T1000 (cell line): ENCODE measurements around the gene PPIL6.

ENCODE experiments used
- DNase-seq: peaks from one replicate; lab custom pipeline; 2025; ENCODE audit warnings: mixed read lengths; lab: John Stamatoyannopoulos, UW

Gene PPIL6

GRCh38 chr6:109440331-109441068 lies at the start of gene PPIL6, which contains the start of gene SMPD2:
Gene PPIL6, minus strand, starts transcription at chr6:109440628. Its CDS starts 38 bp downstream, at chr6:109440590.
Gene SMPD2, plus strand, starts transcription at chr6:109440724. Its CDS starts 398 bp downstream, at chr6:109441122.
- peak; percentile 77 for DNase-seq

- DNase-seq: no peak
Observed at GRCh38 chr6:109488001-109488400, 47.6 kb upstream of the PPIL6 start.

DNA sequence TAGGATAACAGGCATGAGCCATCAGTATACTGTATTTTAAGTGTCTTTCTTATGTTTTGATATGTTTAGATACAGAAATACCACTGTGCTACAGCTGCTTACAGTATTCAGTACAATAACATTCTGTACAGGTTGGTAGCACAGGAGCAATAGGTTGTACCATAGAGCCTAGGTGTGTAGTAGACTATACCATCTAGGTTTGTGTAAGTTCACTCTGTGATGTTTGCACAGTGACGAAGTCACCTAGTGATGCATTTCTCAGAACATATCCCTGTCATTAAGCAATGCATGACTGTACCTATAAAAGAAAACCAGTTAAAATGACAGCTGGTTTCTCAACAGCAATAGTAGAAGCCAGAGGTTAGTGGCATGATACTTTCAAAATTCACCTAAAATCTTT lies 45.6 kb upstream of the PPIL6 start:
- no peak for DNase-seq

DNA sequence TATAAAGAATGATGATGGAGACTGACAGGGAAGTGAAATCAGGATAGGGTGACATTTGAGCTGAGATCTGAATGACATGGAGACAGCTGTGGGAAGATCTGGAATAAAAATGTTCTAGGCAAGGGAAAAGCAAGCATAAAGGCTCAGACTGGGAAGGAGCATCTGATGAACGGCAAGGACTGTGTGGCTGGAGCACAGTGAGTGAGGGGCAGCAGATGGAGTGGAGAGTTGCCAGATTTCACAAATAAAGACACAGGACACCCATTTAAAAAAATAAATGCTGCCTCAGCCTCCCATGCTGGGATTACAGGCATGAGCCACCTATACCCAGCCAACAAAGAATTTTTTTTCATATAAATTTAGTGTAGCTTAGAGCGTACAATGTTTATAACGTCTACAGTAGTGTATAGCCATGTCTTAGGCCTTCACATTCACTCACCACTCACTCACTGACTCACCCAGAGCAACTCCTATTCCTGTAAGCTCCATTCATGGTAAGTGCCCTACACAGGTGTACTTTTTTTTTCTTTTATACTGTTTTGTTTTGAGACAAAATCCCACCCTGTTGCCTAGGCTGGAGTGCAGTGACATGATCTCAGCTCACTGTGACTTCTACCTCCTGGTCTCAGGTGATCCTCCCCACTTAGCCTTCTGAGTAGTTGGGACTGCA lies 45.0 kb upstream of the PPIL6 start:
- no peak for DNase-seq

- no peak for DNase-seq
Observed at GRCh38 chr6:109484122-109484521, 43.7 kb upstream of the PPIL6 start.

DNA sequence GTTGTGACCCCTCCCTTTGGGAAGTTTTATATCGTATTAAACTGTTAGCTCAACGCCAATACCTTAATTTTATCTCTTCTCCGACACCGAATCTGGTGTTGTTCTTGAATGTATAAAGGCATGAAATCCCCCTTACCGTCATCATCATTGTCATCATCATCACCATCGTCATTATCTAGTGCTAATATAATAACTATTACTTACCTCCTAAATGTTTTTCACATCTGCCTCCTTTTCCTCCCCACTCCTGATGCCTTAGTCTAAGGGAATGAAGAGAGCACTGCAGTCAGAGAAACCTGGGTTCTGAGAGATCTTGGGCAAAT lies 43.3 kb upstream of the PPIL6 start:
- DNase-seq: no peak

DNA sequence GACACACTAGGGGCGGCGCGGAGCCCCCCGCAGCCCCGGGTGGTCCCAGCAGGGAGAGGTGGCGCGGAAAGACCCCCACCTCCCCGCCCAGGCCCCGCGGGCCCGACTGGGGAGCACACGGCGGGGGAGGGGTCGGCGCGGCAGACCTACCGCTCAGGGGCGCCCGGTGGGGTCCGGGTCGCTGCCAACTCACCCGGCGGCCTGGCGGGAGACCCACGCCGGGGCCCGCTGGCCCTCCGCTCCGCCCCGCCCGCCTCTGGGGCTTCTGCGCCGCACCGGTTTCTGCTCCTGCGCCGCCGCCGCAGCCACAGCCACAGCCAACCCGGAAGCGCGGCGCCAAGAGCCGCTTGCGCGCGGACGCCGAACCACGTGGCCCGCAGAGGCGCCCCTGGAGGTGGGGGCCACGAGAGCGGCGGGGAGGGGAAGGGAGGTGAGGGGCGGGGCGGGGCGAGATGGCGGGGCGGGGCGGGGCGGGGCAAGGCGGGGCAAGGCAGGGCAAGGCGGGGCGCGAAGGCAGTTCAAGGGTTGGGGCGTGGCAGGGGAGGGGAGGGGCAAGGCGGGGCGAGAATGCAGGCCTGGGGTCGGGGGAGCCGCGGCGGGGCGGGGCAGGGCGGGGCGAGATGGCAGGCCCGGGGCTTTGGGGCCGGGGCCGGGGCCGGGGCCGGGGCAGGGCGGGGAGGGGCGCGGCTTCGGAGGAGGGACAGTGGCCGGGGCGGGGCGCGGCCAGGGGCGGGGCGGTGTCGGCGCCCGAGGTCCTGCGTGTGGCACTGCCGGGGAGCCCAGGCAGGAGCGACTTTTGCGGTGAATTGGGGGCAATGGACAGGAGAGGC lies 42.7 kb upstream of the PPIL6 start, which contains the start of gene ZBTB24:
ZBTB24 (minus strand) TSS at position 315 of the 830 bp plus-strand sequence. CDS start 1,193 bp downstream, outside the sequence.
- peak; percentile 82 for DNase-seq

- DNase-seq: no peak
Observed at GRCh38 chr6:109480993-109481480, 40.6 kb upstream of the PPIL6 start.

GRCh38 chr6:109478841-109479624 lies 38.6 kb upstream of the PPIL6 start:
- DNase-seq: no peak

DNA sequence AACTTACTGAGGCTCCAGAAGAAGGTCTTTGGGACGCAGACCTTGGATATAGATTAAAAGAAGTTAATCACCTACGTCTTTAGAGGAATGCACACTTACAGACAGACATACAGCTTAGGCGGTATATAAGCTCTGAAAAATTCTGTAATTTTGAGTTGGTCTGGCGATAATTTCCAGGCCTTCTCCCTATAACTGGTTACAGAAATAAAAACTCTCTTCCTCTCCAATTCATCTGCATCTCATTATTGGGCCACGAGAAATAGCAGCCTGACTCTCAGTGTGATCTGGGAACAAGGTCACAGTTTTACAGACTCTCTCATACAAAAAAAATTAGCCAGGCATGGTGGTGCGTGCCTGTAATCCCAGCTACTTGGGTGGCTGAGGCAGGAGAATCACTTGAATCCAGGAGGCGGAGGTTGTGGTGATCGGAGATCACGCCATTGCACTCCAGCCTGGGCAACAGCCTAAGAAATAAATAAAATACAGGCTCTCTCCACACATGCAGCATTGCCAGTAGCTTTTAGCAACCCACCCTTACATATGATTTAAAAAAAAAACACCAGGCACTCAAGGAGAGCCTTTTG lies 37.9 kb upstream of the PPIL6 start:
- no peak for DNase-seq

DNA sequence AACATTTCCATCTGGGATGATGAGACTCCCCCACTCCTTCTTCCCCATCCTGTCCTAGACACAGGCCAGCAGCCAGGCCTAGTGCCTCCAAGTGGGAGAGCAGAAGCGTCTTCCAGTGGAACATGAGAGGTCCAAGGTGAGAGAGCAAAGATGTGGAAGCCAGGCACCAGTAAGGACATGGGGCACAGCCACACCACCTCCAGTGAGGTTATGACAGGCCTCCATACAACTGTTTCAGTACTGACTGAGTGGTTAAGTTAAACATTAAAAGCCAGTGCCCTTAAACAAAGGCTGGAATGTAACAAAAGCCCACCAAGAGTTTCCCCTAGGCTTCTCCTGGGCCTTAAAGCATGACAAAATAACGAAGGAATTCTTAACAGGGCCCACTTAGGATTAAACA lies 37.3 kb upstream of the PPIL6 start:
- DNase-seq: no peak

DNA sequence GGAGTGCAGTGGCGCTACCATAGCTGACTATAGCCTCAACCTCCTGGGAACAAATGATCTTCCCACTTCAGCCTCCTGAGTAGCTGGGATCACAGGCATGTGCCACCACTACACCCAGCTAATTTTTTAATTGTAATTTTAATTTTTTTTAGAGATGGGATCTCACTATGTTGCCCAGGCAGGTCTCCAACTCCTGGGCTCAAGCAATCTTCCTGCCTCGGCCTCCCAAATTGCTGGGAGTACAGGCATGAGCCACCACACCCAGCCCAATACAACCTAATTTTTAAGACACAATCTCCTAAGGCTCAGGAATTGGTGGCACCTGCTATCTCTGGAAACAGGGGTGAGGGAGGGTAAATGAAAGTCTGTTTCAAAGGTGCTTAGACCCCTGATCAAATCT lies 36.8 kb upstream of the PPIL6 start:
- no peak for DNase-seq

DNA sequence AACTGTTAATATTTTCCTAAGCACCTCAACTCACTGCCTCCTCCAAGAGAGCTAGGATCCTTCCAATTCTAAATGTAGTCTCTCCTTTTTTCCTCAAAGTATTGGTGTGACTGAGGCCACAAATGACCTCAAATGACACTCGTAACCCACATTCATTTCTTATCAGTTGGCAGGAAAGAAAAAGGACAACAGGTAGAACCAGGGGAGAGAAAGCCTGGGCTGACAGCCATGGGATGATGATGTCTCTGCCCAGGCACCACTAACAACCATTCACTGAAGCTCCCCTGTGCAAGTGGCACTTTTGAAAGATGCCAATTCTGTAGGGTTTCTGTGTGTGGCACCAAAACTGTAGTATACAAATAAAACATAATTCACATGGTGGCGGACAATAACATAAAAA lies 35.2 kb upstream of the PPIL6 start:
- DNase-seq: no peak

GRCh38 chr6:109474995-109475394 lies 34.6 kb upstream of the PPIL6 start:
- DNase-seq: no peak

DNA sequence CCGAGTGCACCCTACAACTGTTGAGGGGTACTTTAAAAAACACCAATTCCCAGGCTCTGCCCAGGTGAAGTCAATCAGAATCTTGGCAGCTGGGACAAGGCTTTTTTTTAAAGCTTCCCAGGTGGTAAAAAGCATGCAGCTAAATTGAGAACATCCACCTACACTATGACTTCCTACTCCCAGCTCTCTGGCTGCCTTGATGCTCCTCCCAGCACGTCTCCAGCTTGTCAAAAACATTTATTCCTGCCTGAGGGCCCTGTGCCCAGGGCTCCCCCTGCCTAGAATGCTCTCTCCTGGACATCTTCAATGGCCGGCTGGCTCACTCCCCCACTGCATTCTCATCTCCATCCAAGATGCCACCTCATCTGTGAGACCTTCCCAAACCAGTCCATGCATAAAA lies 32.7 kb upstream of the PPIL6 start:
- no peak for DNase-seq

DNA sequence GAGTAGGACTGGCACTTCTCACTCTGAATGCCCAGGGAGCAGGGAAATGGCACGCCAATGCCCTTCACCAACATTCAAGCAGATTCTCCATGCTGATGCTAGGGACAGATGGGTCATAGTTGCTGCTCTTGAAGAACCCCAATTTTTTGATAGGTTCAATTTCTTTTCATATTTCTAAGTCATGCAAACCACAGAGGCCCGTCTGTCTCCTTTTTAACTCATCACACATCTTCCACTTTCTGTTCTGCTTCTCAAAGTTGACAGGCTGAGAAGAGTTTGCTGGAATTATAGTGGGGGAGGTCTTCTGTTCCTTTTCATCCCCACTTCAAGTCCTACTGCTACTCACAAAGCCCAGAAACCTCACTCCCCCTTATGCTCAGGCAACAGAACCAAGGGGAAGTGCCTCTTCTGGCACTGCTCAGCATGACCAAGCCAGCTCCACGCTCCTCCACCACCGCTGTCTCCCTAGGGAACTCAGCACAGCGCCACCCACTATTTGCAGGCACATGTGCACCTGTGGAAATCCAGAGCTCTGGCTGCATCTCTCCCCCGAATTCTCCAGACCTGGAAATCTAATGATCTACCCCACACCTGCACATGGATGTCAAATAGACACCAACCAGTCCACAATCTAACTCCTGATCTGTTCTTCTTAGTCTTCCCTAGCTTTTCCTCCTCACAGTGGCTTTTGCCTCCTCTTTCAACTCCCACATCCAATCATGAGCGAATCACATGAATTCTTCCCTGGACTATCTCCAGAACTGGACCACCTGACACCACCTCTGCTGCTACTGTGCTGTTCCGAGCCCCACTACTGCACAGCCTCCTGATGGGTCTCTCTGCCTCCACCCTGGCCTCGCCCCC lies 31.9 kb upstream of the PPIL6 start:
- DNase-seq: no peak

- no peak for DNase-seq
Observed at GRCh38 chr6:109471105-109471810, 30.8 kb upstream of the PPIL6 start.

DNA sequence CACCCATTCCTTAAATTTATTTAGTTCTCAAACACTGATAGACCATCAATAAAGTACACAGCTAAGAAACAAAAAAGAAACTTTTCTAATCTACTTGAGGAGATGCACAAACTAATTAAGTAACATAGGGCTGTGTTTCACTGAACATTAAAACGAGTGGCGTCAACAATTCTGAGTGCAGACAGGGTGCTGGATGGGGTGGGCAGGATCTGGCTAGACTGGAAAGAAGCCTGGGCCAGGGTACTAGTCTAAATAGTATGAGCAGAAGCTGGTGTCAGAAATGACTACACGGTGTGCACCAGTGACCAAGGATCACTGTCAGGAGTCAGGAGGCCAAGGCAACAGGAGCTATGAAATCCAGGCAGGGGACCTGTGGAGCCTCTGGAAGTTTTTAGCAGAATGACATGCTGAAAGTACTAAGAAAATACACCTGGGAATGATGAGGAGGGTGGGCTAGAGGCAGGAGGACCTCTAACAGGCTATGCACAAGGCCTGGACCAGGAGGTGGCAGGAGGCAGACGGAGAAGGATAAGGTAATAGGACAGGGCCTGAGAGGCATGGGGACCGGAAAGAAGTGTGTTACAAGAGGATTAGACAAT lies 29.3 kb upstream of the PPIL6 start:
- no peak for DNase-seq

- DNase-seq: no peak
Observed at GRCh38 chr6:109467696-109468095, 27.3 kb upstream of the PPIL6 start.
